HK-2 (cell line): ENCODE results near the gene BATF.
"Not testable (repeated sequence)": the region's sequence is repeated elsewhere in the genome, so short reads cannot be mapped to it uniquely, and the experiment has no call there.

ENCODE experiments used
- DNase-seq: peaks from one replicate; pipeline ENCODE4 v3.0.0-alpha.2; 2018; ENCODE audit not compliant: unreplicated experiment

Gene BATF, protein sequence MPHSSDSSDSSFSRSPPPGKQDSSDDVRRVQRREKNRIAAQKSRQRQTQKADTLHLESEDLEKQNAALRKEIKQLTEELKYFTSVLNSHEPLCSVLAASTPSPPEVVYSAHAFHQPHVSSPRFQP

DNA sequence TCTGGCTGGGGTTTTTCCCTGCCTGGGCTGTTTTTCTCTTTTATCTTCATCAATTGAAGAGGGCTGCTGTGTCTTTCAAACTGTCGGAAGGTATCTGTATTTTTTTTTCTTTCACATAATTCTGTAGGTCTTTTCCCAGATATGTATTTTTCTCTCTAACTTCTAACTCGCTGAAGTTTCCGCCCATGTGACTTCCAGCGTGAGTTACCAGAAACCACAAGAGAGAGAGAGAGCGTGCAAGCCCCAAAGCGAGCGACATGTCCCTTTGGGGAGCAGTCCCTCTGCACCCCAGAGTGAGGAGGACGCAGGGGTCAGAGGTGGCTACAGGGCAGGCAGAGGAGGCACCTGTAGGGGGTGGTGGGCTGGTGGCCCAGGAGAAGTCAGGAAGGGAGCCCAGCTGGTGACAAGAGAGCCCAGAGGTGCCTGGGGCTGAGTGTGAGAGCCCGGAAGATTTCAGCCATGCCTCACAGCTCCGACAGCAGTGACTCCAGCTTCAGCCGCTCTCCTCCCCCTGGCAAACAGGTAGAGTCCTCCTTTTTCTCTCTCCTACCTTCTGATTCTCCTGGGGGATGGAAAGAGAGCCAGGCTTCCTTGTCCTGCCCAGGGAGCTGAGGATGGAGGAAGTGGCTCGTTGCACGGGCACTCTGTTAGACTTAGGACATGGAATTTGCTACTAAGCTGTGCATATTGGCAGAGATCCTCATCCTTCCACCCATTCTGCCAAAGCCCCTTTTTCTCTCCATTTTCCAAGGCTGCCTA lies at the start of gene BATF:
Gene BATF, plus strand, starts transcription at position 246 of the 759 bp plus-strand sequence. Its CDS starts 214 bp downstream, at position 460.
- no peak for DNase-seq

DNA sequence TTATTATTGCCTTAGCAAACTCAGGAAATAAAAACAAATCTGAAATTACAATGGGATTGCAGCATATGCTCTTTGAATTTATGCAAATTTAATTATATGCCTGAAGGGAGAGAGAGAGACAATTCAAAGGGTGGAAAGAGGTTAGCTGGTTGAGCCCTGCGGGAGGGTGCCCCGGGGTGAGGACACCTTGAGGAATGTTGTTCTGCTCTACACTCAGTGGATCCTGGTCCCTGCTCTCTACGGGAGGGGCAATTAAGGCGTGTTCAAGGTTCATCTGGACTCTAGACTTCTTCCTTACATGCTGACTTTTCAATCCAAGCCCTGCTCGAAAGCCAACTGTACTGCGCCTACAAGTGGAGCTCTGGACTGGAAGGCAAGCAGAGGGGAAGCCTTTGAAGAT lies 48.1 kb upstream of the BATF start:
- not testable (repeated sequence) for DNase-seq

DNA sequence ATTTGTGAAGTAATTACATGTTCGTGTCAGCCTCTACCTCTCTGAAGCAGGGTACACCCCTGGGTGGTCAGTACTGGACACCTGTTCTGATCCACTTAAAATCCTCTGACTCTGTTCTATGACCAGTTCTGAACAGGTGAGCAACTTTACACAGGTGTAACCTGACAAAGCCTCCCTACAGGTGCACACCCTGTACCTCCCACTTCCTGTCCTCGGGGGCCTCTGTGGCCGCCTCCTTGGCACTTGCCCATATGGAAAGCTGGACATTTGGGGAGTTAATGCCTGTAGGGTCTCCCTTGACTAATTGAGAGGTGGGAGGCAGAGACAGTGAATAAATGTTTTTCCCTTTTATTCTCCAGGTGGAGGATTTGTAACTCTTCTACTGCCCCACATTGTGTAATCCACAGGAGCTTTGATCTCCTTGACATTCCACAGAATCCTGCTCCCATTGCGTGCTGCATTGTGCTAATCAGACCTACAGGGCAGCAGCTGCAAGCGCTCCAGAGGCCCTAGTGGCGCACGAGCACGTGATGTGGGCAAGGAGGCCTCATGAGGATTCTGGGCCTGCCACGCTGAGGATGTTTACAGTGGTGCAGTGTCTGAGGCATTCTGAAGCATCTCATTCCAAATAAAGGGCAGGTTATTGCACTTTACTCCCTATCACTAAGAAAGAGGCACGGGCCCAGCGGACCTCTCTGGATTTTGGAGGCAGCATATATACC lies 45.8 kb upstream of the BATF start:
- no peak for DNase-seq

DNA sequence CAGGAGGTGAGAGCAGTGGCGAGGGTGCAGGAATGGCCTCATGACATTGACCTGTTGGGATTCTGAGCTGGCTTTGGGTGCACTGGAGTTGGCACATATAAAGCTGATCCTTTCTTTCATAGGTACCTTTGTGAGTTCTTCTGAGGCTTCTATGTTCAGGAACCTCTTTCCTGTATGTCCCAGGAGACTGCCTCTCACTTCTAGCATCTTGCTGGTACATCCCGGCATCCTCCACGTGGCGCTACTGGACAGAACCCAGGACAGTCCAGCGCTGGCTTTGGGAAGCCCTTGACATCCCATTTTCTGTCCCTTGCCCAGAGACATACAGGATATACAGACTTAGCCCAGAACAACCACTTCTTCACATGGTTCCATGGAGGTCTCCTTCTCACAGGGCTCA lies 44.4 kb upstream of the BATF start:
- DNase-seq: no peak

DNA sequence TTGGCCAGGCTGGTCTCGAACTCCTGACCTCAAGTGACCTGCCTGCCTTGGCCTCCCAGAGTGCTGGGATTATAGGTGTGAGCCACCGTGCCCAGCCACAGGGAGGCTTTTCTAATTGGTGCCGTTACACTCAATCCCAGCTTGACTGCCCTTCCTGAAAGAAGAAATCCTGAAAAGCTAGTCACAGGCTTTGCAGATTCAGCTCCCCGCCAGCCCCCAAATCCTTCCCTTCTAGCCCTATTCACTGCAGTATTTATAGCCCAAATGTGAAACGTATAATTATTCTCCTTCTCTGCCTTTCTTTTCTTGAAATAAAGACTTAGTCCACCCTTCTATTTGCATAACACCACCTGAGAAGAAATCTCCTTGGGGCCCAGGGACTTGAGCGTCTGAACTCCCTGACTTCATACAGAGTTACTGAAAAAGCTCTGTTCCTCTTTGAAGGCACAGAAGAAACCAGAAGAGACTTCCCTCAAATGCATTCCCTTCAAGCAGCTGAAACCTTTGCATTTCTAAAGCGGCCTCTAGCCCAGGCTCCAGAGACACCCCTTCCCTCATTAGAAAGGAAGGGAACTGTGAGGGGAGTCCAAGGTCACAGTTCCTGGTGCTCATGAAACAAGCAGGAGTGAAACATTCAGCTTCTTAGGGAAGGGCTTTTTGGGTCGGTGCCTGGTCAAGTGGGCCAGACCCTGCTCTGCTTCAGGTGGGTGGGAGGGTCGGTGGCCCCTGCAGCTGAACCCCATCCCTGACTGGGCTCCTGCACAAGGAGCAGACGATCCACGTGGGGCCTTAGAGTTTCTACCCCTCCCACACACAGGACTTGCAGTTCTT lies 42.3 kb upstream of the BATF start:
- DNase-seq: no peak

DNA sequence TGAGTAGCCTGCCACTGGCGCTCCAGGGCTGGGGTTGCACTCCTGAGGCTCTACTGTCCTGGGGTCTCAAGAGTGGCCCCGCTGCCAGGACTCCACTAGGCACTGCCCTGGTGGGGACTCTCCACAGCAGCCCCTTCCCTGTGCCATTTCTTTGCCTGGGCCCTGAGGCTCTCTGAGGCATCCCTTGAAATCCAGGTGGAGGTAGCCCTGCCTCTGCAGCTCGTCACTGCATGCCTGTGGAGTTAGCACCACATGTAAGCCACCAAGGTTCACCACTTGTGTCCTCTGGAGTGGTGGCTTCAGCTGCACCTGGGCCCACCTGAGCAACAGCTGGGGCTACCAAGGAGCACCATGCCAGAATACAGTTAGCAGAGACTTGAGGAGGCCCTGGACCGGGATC lies 39.9 kb upstream of the BATF start:
- DNase-seq: no peak

DNA sequence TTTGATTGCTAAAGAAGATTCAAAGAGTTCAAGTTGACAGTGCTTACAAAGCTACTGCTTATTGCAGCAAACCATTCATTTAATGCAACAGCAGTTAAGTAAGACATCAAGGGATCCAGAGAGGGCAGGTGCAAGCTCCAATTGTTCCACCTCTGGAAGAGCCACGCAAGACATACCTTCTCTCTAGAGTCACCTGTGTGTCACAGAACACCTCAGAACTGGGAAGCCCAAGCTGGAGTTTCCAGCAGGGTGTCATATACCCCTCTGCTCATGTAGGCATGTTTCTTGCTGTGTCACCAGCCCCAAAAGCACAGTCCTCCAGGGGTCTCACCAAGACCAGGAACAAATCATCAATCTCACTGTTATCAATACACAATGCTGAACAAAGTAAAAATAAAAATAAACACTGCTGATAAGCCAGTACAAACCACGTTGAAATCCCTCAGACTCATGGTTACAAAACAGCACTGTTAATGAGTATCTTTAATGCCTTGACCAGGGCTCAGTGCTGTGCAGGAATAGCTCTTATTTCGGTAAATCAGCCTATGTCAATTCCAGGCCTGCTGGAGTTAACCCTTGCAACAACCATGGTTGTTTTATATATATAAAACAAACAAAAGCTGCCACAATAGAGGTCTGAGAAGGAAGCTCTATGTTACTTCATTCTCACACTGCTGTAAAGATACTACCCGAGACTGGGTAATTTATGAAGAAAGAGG lies 37.4 kb upstream of the BATF start:
- no peak for DNase-seq

DNA sequence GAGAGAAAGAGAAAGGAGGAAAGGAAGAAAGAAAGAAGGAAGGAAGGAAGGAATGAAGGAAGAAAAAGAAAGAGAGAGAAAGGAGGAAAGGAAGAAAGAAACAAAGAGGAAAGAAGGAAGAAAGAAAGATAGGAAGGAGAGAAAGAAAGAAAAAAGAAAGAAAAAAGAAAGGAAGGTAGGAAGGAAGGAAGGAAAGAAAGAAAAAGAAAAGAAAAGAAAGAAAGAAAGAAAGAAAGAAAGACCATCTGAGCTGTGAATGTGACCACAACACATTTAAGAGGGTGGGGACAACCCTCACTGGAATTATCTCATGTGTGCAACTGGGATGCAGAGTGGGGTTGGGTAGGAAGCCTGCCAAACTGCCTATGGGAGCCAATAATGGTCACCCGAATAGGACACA lies 36.0 kb upstream of the BATF start:
- DNase-seq: no peak

DNA sequence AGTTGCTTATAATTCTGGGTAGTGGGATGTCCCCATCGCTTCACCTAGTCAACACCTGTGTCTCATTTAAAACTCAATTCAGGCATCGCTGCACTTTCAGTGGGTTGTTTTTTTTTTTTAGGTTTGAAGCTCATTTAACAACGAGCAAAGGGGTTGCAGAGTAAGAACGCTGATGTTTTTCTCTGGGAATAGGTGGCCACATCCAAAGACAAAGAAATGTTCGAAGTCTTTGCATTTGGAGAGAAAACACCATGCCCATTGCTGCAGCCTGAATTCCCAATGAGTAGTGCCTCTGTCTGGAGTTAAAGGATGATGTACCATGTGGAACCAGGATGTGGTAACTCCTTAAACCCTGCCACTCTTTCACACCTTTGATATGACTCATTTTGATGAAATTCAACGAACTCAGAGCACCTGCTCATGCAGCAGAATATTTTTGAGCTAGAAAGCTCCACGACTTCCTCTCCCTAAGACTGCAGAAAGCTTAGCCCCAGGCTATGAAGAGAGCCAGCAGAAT lies 35.1 kb upstream of the BATF start:
- no peak for DNase-seq

DNA sequence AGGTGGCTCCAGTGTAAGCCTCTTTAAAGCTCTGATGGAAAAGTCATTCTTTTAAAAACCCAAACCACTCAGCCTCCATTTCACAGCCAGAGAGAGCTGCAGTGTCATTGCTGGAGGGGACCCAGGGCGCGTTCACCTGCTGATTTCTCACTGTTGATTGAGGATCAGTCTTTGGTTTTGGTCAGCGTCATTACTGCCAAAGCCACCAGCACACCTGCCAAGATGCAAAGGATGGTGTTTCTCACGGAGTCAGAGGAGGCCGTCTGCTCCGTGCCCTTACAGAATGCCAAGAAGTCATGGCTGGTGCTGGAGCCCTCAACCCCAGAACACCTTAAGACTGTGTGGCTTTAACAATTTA lies 32.8 kb upstream of the BATF start:
- DNase-seq: no peak

DNA sequence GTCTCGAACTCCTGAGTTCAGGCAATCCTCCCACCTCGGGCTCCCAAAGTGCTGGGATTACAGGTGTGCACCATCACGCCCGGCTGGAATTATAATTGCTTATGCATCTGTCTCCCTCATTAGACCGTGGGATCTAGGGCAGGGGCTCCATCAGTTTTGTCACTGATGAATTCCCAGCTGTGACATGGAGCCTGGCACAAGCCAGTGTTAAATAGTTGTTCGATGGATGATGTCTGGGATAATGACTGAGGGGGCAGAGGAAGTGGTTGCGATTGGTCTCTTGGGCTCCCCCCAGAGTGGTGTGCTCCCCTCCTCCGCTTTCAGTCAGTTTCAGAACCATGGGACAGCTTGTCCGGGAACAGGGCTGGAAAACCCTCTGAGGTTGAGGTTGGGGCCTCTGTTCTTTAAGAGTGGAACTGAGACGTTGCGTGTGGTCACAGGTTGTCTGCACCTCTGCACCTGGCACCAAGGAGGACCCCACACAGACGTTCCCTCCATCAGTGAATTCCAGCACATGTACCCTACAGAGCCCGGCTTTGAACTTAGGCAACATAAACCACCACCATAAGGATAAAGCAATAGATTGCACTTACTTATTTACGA lies 30.8 kb upstream of the BATF start:
- no peak for DNase-seq

DNA sequence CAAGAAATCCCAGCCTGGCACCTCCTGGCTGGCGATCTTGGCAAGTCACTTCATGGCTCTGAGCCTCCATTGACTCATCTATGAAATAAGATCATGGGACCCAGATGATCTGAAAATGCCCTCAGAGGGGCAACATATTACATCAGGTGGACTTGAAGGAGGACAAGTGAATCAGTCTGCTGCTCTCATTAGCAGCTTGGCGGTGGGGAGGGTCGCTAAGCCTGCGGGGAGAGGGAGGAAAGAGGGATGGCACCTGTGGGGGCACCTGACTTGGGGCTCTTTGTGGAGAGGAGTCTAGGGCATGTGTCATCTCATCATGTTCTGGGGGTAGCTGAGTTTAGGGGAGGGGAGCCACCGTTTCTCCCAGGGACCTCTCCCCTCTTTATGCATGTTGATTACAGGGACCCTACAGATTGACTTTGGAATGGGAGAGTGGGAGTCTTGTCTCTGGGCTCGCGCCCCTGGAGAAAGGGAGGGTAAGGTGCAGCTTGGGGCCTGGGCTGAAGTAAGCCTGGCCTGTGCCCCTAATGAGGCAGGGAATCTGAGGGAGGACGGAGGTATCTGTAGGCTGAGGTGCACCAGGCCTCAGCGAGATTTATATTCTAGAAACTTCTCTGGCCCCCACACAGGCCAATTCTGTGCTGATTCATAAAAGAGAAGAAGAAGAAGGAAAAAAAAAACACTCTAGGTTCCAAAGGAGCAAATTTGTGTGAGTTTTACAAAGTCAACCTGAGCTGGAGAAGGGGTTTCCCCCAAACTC lies 29.3 kb upstream of the BATF start:
- DNase-seq: no peak

DNA sequence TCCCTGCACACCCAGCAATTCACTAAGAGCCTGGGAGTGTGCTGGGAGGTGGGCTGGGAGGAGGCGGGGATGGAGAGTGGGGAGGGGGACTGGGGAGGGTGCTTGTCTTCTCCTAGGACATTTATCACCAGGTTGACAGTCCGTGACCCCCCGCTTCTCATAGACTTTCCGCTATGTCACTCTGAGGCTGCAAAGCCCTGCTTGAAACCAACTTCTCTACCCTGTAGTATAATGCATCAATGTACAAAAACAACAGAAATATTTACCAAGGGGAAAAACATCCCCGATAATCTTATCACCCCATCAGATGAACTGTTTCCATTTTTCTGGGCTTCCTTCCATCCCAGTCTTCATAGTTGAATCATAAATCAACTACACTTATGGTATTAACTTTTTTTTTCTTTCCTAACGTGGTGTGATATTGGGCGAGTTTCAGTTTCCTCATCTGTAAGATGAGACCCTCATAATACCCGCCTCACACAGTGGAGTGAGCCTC lies 28.6 kb upstream of the BATF start:
- no peak for DNase-seq

DNA sequence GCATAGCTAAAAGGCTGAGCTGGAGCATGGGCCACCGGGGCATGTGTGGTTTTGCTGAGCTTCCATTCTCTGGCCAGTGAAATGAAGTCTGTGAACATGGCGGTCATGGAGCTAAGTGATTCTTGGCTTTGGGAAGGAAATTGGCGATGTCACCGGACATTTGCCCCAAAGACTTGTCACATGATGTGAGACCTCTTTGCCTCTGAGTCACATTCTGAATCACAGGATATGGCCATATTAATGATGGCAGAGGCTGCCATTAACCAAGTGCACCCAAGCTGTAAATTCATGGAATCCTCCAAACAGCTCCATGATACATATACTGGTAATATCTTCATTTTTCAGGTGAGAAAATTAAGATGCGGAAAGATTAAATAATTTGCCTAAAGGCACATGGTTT lies 27.4 kb upstream of the BATF start:
- no peak for DNase-seq

DNA sequence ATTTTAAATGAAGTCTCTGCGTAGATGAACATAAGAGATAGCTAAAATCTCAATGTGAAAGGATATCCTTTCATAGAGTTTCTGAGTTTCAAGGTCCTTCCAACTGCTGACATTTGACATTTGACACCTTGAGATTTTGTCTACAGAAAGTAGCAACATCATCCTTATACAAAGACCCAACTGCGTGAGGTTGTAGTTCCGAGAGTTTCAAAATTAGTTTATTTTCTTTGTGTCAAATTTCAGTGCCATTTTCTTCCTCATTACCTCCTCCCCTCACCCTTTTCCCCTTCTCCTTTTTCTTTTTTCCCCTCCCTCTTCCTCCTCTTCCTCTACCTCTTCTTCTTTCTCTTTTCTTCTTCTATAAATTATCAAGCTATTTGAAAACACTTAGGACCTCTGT lies 26.9 kb upstream of the BATF start:
- no peak for DNase-seq

DNA sequence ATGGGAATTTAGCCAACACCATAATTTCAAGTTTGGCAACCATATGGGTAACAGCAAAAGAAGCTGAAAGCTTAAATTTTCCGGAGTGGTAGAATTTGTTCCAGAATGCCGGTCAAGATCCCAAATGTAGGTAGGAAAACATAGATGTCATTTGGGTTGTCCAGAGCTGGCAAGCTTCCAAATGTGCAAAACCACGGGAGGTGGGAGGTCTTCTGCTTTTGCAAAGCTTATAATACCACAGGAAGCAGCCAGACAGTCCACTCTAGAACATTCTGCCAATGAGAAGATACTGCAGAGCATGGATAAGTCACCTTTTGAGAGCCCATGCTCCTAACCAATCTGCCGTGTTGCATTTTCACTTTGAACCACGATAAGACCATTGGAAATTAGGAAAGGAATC lies 26.4 kb upstream of the BATF start:
- no peak for DNase-seq

DNA sequence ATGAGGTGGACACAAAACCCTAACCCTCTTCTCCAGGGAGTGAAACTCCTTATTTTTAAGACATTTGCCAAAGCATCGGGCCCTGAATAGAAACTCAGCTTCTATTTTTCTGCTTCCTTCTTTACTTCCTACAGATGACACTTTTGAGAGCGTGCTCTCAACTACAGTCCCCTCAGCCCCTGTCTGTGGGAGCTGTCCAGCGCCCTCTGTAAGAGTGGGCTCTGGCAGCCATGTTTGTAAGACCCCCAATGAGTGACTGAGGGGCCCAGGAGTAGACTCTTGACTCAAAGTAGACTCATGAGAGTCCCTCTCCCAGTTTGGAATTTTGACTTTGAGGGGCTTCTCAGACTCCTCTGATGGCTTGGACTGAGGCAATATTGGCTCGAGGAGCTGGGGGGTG lies 25.5 kb upstream of the BATF start:
- DNase-seq: no peak

DNA sequence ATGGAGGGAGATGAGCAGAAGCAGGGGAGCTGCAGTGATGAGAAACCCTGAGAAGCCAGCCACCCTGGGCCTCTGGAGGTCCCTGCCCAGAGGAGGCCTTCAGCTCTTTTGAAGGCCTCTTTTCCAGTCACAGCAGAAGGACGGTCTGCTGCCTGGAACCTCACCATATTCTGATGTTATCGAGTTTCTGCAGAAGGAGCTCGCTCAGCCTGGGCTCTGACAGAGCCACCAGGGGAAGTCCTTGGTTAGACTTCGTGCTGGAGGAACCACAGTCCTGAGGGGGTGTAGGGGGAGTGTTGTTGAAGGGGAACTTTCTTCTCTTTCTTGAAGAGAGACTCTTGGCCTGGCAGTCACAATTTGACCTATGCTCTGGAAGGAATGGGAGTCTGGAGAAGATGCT lies 25.1 kb upstream of the BATF start:
- DNase-seq: no peak

DNA sequence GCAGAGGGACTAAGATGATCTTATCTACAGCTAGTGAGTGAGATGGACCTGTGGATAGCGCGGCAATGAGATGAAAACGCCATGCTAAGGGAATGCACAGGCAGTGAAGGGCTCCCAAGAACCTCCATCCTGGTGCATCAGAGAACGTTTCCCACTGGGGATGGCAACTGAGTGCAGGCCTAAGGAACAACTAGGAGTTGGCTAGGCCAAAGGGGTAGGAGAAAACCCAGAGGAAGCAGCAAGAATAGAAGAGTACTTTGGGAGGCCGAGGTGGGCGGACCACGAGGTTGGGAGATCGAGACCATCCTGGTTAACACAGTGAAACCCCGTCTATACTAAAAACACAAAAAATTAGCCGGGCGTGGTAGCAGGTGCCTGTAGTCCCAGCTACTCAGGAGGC lies 24.6 kb upstream of the BATF start:
- DNase-seq: no peak
